ENCODE data around the gene ZFP36L2. TPM values are rescaled to one million over a fixed set of nuclear protein-coding genes. Genes with fewer than 3 reads are reported as not detected.

ZFP36L2 gene
- total RNA-seq, 1 donor from 2014 or later, result 39.8 TPM

DNA sequence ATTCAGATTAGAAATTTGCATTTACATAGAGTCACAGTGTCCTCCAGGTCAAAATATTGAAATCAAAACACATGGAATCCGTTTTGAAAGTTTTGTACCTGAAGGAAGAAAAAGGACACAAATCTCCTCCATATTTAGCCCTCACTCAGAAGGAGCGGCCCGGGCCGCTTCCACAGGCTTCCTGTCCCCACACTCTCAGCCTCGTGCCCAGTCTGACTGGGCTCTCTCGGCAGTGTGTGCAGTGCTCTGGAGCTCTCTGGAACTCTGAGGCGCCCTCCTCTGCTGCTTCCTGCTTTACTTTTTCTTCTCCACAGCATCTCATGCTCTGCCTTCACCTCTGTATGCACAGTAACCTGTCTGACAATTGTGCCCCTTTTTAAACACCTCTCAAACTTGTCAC is 22.2 kb upstream of the ZFP36L2 start:
- Mint-ChIP-seq H3K36me3 (ENCODE audit: low read depth) (peaks cover 2% of the 10 kb centered on the region), H3K4me3 (no peak overlapping the region), H3K27me3 (ENCODE audit: low read depth) (no peaks in the 10 kb centered on the region), H3K27ac (ENCODE audit: unreplicated experiment) (no peak overlapping the region), H3K4me1 (peaks cover 6% of the 10 kb centered on the region), H3K9me3 (no peaks in the 10 kb centered on the region)
- TF ChIP-seq, protein P1, sequence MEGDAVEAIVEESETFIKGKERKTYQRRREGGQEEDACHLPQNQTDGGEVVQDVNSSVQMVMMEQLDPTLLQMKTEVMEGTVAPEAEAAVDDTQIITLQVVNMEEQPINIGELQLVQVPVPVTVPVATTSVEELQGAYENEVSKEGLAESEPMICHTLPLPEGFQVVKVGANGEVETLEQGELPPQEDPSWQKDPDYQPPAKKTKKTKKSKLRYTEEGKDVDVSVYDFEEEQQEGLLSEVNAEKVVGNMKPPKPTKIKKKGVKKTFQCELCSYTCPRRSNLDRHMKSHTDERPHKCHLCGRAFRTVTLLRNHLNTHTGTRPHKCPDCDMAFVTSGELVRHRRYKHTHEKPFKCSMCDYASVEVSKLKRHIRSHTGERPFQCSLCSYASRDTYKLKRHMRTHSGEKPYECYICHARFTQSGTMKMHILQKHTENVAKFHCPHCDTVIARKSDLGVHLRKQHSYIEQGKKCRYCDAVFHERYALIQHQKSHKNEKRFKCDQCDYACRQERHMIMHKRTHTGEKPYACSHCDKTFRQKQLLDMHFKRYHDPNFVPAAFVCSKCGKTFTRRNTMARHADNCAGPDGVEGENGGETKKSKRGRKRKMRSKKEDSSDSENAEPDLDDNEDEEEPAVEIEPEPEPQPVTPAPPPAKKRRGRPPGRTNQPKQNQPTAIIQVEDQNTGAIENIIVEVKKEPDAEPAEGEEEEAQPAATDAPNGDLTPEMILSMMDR (conservative IDR thresholded peaks at IDR 0.05), result no peak
- DNase-seq (ENCODE audit: low read depth, low spot score), result no peak

DNA sequence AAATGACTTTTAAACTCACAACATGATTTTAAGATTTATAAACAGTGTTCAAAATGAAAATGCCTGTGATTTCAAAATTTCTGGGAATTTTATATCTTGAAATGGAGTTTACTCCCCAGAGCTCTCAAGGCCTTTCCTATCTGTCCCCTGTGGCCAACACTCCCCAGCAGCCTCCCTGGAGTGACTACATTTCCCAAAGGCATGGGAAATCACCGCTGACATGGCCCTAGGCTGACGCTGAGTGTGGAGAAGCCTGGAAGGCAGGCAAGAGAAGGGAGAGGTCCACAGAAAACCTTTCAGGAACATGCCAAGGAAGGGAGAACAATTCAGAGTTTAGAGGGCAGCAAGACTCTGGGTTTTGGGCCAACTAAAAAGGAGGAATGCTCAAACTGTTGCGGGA is 20.2 kb upstream of the ZFP36L2 start:
- no peak for DNase-seq (ENCODE audit: low read depth, low spot score)
- Mint-ChIP-seq H3K4me3 (no peak overlapping the region), H3K27me3 (ENCODE audit: low read depth) (no peaks in the 10 kb centered on the region), H3K9me3 (no peaks in the 10 kb centered on the region), H3K27ac (ENCODE audit: unreplicated experiment) (no peak overlapping the region), H3K36me3 (ENCODE audit: low read depth) (peaks cover 5% of the 10 kb centered on the region), H3K4me1 (peaks cover 6% of the 10 kb centered on the region)
- TF ChIP-seq, protein P1 (conservative IDR thresholded peaks at IDR 0.05), result no peak

DNA sequence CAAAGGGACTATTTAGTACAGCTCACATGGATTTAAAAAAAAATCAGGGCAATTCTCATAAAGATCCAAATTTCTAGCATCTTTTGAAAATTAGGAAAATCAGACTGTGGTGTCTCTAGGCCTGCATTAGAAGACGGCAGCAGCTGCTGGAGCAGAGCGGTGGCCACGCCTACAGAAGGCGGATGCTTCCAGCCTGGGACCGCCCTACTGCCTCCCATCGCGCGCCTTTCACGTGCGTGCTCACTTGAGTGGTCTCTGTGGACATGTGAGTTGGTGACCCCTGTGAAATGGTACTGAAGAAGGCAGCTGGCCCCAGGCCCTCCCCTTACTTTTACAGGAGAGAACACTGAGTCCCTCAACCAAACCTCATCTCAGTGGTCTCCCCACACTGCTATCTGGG is 15.2 kb upstream of the ZFP36L2 start:
- Mint-ChIP-seq H3K36me3 (ENCODE audit: low read depth) (peaks cover 9% of the 10 kb centered on the region), H3K27ac (ENCODE audit: unreplicated experiment) (no peak overlapping the region), H3K4me3 (no peak overlapping the region), H3K27me3 (ENCODE audit: low read depth) (no peaks in the 10 kb centered on the region), H3K9me3 (no peaks in the 10 kb centered on the region), H3K4me1 (no peaks in the 10 kb centered on the region)
- TF ChIP-seq, protein P1 (conservative IDR thresholded peaks at IDR 0.05), result no peak
- no peak for DNase-seq (ENCODE audit: low read depth, low spot score)

DNA sequence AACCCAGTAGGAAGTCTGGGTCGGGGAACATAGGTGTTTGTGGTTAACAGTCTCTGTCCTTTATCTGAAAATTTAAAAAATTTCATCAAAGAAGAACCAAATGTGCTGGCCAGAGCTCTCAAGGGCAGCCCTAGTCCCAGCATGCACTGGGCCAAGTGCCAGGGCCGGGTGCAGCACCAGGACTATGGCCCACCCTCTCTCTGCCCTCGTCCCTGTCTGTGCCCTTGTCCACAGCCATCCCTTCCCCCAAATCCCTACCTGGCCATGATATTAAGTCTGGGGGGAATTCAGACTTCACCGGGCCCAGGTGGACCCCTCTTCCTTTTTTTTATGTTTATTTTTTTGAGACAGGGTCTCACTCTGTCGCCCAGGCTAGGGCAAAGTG is 14.4 kb upstream of the ZFP36L2 start:
- H3K9me3 Mint-ChIP-seq, result no peaks in the 10 kb centered on the region
- no peaks in the 10 kb centered on the region for H3K27me3 Mint-ChIP-seq (ENCODE audit: low read depth)
- no peak overlapping the region for H3K4me3 Mint-ChIP-seq
- no peak overlapping the region for H3K27ac Mint-ChIP-seq (ENCODE audit: unreplicated experiment)
- H3K4me1 Mint-ChIP-seq, result no peaks in the 10 kb centered on the region
- H3K36me3 Mint-ChIP-seq (ENCODE audit: low read depth), result peaks cover 9% of the 10 kb centered on the region
- TF ChIP-seq, protein P1 (conservative IDR thresholded peaks at IDR 0.05), result no peak
- DNase-seq (ENCODE audit: low read depth, low spot score), result no peak

DNA sequence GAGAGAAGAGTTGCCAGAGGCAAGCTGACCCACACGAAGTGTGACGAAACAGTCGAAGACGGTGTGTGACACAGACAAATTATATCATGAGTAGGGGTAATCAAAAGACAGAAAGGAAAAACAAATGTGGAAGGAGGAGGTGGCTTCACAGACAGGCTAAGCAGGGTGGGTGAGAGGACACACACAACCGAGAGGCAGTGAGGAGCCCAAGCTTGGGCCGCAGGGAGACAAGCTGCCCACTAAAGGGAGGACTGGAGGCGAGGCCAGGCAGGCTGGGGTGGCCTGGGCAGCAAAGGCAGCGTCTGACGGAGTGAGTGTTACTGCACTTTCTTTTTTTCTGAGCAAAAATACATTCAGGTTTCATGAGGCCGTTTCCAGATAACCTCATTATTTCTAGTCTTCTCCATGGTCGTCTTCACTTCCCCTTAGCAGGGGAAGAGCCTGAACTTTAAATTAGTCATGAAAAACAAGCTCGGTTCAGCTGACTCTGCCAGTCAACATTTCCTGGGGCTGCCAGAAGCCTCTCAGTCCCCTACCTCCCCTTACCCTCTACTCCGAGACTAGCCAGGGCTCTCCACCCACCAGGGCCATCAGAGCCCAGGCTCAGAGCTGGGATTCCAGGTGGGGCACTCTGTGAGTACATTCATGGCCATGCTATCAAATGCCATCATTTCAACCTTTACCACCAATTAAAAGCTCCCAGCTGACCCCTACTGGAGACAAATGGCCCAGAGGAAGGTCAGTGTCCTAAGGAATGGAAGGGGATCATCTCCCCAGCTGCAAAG is 13.8 kb upstream of the ZFP36L2 start:
- H3K27me3 Mint-ChIP-seq (ENCODE audit: low read depth), result no peaks in the 10 kb centered on the region
- no peak for DNase-seq (ENCODE audit: low read depth, low spot score)
- peaks cover 9% of the 10 kb centered on the region for H3K36me3 Mint-ChIP-seq (ENCODE audit: low read depth)
- H3K9me3 Mint-ChIP-seq, result no peaks in the 10 kb centered on the region
- no peak overlapping the region for H3K4me3 Mint-ChIP-seq
- TF ChIP-seq, protein P1 (conservative IDR thresholded peaks at IDR 0.05), result no peak
- H3K27ac Mint-ChIP-seq (ENCODE audit: unreplicated experiment), result no peak overlapping the region
- H3K4me1 Mint-ChIP-seq, result no peaks in the 10 kb centered on the region
